ENCODE measurements around the gene DNAI1.
"Not testable (repeated sequence)": the region's sequence is repeated elsewhere in the genome, so short reads cannot be mapped to it uniquely, and the experiment has no call there.

The DNAI1 gene

DNA sequence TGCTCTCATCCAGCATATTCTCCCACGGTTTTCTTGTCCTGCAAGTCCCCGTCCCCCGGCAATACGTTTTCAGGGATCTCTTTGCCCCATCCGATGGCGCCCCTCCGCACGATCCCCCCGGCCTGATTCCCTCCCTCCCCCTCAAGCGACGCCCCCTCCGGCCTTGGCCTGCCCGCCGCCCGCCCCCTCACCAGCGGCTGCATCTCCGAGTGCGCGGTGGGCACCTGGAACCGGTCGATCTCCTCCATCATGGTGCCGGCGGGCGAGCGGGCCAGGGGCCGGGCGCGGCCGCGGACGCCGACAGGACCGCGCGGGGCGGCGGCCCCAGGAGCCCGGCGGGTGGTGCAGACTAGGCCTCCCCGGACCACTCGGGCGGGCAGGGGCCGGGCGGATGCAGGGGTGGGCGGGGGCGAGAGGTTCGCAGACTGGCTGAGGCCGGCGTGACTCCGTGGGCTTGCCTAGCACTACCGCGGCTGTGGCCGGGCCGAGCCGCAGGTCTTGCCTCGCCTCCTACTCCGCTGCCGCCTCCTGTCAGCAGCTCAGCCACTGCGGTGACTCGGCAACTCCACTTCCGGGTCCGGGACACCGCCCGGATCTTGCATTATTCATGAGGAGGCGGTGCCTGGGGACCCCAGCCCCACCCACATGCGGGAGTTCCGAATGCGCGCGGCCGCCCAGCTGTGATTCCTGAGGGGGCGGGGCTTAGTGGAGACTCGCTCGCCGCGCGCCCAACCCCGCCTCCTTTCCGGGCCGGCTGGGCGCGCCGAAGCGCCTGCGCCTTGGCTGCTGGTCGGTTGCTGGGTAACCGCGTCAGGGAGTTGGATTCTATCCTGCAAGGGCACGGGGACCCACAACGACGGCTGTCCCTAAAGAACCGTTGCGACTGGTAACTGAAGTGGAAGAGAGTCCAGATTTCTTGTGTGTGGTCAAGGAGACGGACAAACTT is at the start of gene DNAI1, which contains the start of gene FAM219A:
Gene DNAI1 (plus strand): TSS at position 793 of the 946 bp plus-strand sequence. CDS start 201 bp downstream, outside the sequence.
Gene FAM219A (minus strand): TSS at position 558 of the 946 bp plus-strand sequence. CDS start 307 bp downstream, at position 251.
- peak; percentile 99 for DNase-seq (ENCODE audit: low read depth, low spot score)

DNA sequence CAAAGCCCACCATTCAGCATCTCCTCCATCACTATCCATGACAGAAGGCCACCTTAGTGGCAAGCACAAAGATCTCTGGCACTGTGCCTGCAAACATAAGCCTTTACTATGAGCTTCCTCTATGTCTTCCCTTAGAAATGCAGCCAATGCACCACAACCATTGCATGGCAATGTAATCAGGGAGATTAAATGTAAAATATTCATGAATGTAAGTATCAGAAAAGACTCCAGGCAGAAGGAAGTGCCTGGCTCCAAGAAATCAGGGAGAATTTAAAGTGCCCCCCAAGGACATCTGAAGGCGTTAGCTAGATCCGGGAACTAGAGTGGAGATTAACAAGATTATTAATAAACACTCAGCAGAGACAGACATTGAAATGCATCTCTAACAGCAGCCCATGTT is 49.5 kb upstream of the DNAI1 start:
- no peak for DNase-seq (ENCODE audit: low read depth, low spot score)

DNA sequence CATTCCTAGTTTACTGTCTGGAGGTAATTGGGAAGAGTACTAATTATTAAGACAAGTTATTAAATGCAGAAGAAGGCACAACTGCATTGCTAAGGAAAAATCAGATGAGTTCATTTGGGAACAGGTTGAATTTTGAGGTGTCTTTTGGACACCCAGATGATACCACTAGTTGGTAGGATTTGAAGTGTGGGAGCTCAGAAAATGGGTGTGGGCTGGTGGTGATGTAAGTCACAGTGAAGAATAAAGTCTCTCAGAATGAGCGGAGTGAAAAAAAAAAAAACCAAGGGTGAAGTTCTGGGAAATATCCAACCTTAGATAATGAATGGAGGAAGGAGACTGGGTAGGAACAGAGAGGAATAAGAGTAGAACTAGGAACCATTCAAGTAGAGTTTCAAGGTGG is 46.3 kb upstream of the DNAI1 start:
- no peak for DNase-seq (ENCODE audit: low read depth, low spot score)

DNA sequence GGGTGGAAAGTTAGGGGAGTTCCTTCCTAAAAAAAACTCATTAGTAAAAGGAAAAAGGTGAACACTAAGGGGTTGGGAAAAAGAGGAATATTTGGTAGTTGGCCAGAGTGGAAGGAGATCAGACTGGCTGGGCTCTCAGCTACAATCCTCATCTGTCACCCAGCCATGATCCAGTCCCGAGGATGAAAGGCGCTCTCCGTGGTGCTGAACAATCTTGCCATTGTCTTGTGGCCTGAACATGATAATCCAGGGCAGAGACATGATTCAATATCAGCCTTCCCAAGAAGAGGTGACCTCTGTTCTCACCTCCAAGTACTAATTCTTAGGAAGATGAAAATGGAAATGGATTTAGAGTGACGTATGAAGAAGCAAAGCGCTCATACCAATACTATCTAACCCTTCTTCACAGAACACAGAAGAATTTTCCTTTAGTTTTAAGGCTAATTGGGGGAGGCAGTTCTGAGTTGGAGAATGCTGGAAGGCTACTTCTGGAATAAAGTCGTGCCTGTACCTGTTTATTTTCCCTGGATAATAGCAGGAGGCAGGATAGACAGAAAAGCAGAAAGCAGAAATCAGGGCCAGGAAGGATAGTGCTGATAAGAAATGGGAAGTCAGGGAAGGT is 45.3 kb upstream of the DNAI1 start:
- DNase-seq (ENCODE audit: low read depth, low spot score), result peak; percentile 66

DNA sequence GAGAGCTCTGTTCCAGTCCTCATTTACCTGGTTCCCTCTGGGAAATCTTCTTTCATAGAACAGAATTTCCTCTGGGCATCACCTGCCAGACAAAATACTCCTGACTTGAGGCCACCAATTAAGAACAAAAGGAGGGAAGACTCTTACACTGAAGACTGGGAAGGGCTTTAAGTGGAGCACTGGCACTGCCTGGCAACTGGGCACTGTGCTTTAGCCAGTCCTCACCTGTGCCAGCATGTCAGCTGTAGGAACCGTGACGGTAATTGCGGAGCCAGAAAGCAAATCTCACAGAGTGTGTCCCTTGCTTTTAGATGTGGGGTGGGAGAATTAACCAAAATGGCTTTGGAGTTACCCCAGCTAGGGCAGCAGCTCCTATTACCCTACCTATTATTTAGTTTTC is 40.9 kb upstream of the DNAI1 start:
- DNase-seq (ENCODE audit: low read depth, low spot score), result no peak

DNA sequence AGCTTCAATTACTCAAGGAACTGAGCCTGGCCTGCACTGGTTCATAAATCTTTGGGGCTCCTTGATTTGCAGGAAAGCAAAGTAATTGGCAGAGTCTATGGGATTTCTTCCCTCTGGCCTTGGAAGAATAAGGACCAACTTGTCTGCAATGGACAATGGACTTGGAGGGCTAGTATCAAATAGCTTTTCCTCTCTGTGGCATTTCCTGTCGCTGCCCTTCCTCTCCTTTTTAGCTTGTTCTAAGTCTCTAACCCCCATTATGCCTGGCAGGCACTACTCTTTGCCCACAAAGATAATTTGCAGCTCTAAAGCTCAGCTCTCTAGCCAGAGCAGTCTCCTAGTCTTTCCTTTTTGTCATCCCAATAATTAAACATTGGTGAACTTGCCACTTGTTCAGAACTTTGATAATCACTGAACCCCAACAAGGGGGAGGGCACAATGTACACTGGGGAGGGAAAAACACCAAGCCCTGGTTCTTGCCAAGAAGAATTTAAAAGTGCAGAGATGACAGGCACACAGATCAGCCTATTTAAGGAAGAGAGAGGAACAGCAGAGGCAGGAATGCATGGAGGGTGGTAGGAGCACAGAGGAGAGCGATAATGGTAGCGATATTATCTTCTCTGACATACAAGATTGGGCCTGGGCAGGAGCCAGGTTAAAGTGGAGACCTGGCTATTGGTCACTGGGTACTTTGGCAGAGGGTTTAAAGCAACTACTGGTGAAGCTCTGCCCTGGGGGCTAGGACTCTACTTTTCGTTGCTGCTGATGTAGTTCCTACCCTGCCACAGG is 38.7 kb upstream of the DNAI1 start:
- no peak for DNase-seq (ENCODE audit: low read depth, low spot score)

DNA sequence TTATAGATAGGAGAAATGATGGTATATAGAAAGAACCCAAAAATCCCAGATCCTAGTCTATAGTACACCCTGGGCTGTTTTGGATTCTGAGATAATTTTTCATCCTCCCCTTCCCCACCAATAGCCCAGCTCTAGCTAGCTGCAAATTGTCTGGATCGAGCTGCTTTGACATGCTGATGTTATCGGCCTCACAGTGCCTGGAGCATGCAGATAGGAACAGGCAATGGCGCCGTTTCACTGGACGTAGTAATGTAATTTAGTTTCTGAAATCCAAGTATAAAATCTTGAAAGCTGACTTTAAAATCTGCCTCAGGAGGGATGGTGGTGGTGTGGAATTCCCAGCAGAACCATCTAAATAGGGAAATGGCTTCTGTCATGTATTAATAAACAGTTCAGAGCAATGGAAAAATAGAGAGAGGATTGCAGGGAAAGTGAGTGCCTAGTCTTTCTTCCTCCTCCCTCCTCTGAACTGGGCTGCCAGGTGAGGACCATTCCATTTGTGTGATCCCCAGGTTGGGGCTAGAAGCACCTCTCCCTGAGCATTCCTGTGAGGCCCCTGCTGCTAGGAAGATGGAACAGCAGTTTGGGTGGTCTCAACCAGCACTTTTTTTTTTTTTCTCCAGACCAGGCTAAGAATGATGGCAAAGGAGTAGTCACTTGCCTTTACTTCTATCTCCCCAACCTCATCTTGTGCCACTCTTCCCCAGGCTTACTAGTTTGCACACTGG is 32.1 kb upstream of the DNAI1 start:
- DNase-seq (ENCODE audit: low read depth, low spot score), result no peak

DNA sequence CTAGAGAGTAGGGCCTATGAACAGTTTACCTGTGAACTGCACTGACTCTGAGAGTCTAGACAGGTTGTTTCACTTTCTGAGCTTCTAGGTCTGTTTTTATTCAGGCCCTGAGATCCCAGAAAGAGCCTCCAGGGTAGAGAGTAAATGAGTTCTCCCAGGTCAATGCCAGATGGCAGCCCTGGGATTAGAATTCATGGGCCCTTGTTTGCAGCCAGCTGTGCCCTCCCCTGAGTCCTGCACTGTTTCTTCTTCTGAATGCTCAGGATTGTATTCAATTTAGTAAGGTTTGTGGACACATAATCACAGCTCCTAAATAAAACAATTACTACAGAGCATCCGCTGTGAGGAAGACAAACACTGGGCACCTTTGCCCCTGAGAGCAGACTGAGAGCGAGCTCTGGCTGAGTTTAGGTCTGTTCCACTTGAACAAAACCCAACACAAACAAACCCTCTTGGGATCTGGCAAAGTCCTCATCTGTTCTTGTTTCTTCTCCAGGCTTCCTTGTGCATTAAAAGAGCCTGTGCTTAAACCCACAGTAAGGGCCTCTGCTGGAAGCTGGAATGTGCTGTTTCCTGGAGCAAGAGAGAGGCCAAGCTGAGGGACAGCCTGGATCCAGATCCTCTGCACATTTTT is 30.2 kb upstream of the DNAI1 start:
- no peak for DNase-seq (ENCODE audit: low read depth, low spot score)

DNA sequence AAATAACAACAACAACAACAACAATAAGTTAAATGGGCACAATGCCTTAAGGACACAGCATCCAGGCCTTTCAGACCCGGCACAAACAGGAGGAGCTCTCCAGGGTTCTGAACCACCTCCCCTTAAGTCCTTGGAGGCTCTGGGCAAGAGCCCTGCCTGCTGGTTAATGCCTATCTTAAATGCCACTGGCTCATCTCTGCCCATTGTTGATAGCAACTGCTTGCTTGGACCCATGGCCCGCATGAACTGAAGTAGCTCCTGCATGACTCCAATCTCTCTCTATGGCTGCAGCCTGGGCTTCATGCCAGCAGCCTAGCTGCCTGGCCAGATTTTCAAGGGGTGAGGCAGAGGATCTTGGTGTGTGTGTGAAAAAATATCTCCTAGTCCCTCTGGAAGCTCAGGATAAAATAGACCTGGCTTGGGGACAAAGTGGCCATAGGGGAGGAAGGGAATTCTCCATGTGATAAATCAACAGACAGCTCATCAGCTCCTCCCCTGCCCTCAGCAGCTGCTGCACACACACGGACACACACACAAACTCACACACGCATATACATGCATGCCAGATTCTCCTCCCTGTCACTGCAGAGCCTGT is 27.7 kb upstream of the DNAI1 start:
- DNase-seq (ENCODE audit: low read depth, low spot score), result peak; percentile 62

DNA sequence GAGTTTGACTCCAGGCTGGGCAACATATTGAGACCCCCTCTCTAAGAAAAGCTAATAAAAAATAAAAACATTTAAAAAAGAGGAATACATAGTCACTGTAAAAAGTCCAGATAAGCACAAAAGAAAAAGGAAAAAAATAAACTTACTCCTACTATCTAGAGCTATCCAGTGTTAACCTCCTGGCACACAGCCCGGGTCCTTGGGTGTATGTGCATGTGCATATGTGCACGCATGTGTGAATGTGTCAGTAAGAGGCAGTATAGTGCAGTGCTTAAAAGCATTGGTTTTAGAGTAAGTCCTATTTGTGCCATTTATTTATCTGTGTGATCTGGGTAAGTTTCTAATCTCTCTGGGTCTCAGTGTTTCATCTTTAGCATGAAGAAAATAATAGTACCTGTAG is 26.9 kb upstream of the DNAI1 start:
- no peak for DNase-seq (ENCODE audit: low read depth, low spot score)

DNA sequence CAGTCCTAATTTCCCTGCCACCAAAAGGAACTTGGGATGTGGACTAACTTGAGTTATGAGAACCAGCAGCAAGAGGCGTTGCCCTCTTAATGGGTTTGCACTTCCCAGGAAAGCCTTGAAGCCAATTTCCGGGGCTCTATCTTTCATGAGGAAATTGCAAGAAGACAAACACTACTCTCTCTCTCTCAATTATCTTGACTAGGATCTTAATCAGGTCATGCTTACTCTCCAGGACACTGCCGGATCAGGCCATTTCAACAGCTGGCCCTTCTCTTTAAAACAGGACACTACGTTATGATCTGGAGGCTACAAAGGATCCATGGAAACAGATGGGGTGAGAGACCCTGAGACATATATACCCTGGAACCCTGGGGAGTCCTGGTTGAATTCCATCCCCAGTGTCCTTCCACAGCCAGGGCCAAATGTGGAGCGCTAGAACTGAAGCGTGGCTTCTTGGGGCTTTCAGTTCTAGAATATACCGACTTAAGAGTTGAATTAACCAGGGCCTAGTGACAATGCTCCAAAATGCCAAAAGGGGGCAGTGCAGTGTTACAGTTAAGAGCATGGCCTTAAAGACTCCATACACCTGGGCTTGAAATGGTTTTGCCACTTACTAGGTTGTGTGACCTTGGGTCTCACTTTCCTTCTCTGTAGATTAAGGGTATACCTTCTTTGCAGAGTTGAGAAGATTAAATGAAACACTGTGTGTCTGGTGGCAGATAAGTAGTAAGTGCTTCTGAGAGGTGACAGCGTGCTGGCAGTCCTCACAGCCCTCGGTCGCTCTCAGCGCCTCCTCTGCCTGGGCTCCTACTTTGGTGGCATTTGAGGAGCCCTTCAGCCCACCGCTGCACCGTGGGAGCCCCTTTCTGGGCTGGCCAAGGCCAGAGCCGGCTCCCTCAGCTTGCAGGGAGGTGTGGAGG is 21.3 kb upstream of the DNAI1 start:
- DNase-seq (ENCODE audit: low read depth, low spot score), result peak; percentile 76

DNA sequence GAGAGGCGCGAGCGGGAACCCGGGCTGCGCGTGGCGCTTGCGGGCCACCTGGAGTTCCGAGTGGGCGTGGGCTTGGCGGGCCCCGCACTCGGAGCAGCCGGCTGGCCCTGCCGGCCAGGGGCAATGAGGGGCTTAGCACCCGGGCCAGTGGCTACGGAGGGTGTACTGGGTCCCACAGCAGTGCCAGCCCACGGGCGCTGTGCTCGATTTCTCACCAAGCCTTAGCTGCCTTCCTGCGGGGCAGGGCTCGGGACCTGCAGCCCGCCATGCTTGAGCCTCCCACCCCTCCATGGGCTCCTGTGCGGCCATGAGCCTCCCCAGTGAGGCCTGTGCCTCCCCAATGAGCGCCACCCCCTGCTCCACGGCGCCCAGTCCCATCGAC is 20.7 kb upstream of the DNAI1 start:
- DNase-seq (ENCODE audit: low read depth, low spot score), result not testable (repeated sequence)

DNA sequence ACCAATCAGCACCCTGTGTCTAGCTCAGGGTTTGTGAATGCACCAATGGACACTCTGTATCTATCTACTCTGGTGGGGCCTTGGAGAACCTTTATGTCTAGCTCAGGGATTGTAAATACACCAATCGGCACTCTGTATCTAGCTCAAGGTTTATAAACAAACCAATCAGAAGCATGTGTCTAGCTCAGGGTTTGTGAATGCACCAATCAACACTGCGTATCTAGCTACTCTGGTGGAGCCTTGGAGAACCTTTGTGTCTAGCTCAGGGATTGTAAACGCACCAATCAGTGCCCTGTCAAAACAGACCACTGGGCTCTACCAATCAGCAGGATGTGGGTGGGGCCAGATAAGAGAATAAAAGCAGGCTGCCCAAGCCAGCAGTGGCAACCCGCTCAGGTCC is 20.1 kb upstream of the DNAI1 start:
- DNase-seq (ENCODE audit: low read depth, low spot score), result not testable (repeated sequence)

DNA sequence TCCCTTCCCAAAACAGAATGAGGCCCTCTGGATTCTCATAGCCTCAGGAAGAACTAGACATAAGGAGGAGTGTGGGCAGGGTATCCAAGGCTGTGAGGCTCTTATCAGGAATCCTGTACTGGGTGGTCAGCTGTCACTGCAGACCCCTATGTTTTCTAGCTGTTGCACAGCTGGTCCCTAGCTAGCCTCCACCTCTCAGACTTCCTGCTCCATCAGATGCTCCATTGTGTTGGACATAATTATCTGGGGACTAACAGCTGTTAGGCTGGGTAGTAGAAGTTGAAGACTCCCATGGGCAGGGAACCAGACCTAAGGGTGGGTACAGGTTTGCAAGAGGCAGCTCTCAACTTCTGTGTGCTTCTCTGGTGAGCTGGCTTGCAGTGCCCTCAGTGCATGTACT is 18.6 kb upstream of the DNAI1 start:
- DNase-seq (ENCODE audit: low read depth, low spot score), result no peak

DNA sequence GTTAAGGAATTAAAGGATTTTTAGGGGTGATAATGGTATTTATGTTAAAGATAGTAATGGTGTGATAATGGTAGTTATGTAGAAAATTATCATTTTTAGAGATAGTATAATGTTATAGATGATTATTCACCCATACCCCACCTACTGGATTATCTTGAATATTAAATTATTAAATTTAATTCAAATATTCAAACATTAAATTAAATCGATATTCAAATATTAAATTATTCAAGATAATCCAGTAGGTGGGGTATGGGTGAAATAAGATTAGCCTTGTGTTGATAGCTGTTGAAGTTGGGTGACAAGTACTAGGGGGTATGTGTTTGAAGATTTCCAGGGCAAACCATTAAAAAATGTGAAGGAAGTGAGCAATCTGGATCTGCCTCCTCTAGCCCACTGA is 15.8 kb upstream of the DNAI1 start:
- no peak for DNase-seq (ENCODE audit: low read depth, low spot score)

DNA sequence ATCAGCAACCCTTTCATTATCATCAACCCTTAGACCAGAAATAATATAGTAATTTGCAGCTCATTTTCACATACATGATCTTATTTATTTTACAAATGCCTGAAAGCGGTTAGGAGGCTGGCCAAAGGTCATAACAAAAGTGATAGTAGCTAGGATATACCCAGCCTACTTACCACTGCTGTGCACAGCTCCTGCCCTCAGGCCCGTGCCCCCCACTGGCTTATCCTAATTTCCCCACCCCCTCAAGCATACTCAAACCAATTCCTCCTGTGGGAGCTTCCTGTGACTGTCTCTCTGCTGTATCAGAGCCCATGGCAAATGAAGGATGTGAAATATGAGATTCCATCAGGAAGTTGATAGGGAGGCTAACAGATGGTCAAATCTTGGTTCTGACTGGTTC is 15.1 kb upstream of the DNAI1 start:
- DNase-seq (ENCODE audit: low read depth, low spot score), result peak; percentile 33

DNA sequence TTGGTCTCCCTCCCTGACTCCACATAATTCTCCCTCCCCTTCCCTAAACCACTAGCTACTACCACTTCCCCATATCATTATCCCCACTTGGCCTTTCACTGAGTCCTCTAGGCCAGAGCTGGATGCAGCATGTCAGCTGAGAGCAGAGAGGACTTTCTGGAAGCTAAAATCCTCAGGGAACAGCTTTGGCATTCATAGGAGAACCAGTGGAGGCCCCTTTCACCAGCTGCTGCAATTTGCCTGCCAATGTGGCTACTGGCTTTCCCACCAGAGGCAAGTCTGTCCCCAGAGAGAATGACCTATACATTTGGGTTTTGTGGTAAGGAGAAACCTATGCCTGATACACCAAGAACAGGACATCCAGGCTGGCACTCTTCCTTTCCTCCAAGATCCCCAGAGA is 14.6 kb upstream of the DNAI1 start:
- DNase-seq (ENCODE audit: low read depth, low spot score), result no peak

DNA sequence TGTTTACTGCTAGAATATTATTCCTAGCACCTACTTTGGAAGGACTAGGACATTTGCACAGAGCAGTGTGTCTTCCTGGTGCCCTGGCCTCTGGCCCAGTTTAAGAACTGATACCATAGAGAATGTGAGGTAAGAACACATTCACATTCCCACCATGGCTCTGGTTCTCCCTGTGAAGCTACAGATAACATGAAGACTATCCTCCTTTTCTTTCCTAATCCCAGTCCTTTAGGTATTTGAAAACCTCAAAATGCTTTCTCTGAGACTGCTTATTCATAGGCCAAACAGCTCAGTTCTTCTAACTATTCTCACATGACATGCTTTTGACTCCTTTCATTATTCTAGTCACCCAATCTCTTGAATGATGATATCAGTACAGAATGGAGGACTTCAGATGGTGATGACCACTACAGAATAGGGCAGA is 12.1 kb upstream of the DNAI1 start:
- DNase-seq (ENCODE audit: low read depth, low spot score), result no peak

DNA sequence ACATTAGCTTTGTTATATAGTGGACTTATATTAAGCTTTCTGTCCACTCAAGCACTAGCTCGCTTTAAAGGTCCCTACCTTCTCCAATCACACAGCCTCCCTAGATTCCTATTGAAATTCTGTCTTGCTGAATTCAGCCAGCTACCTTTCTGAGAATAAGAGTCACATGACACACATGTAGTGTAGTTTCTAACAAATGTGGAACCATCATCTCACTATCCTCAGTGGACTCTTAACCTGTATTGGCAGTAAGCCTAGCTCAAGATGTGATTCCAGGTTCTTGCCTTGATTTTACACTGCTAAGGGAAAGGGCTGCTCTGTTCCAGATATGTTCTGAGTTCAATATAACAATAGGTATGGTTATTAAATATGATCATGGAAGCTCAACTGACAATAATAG is 11.7 kb upstream of the DNAI1 start:
- DNase-seq (ENCODE audit: low read depth, low spot score), result no peak

Measured in ELF-1 (cell line).